ENCODE data around the gene CLIP1.
"Not testable (repeated sequence)": the region's sequence is repeated elsewhere in the genome, so short reads cannot be mapped to it uniquely, and the experiment has no call there.

CLIP1 gene

GRCh38 chr12:122467983-122468382 lies 45.5 kb upstream of the CLIP1 start:
- Histone ChIP-seq H3K9ac (ENCODE audit: low read length) (no peak overlapping the region), H3K36me3 (replicated peaks; ENCODE audit: low read depth, low read length) (peaks cover 10% of the 10 kb centered on the region), H3K4me1 (ENCODE audit: low read length) (no peaks in the 10 kb centered on the region), H3K27ac (ENCODE audit: low read length) (no peak overlapping the region), H3K27me3 (ENCODE audit: low read depth, low read length) (no peaks in the 10 kb centered on the region), H3K79me2 (ENCODE audit: low read length) (no peaks in the 10 kb centered on the region), H3K9me3 (ENCODE audit: insufficient read depth, low read length) (no peaks in the 10 kb centered on the region), H4K20me1 (ENCODE audit: insufficient read depth, low read length) (no peaks in the 10 kb centered on the region), H3K4me2 (ENCODE audit: low read length) (no peak overlapping the region), H2AFZ (ENCODE audit: low read depth, low read length) (no peak overlapping the region), H3K4me3 (ENCODE audit: low read length) (no peak overlapping the region)
- TF ChIP-seq, protein P1, sequence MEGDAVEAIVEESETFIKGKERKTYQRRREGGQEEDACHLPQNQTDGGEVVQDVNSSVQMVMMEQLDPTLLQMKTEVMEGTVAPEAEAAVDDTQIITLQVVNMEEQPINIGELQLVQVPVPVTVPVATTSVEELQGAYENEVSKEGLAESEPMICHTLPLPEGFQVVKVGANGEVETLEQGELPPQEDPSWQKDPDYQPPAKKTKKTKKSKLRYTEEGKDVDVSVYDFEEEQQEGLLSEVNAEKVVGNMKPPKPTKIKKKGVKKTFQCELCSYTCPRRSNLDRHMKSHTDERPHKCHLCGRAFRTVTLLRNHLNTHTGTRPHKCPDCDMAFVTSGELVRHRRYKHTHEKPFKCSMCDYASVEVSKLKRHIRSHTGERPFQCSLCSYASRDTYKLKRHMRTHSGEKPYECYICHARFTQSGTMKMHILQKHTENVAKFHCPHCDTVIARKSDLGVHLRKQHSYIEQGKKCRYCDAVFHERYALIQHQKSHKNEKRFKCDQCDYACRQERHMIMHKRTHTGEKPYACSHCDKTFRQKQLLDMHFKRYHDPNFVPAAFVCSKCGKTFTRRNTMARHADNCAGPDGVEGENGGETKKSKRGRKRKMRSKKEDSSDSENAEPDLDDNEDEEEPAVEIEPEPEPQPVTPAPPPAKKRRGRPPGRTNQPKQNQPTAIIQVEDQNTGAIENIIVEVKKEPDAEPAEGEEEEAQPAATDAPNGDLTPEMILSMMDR (IDR thresholded peaks at IDR 0.05; ENCODE audit: low read depth, low read length) = no peak
- TF ChIP-seq EZH2phosphoT487 (IDR thresholded peaks at IDR 0.05; ENCODE audit: low read depth) = no peak

GRCh38 chr12:122464317-122465042 lies 42.0 kb upstream of the CLIP1 start:
- not testable (repeated sequence) for H3K4me2 ChIP-seq (ENCODE audit: low read length); H3K27me3 ChIP-seq (ENCODE audit: low read depth, low read length); H3K9me3 ChIP-seq (ENCODE audit: insufficient read depth, low read length); H3K4me1 ChIP-seq (ENCODE audit: low read length); H3K27ac ChIP-seq (ENCODE audit: low read length); H2AFZ ChIP-seq (ENCODE audit: low read depth, low read length); H3K36me3 ChIP-seq (replicated peaks; ENCODE audit: low read depth, low read length); H3K4me3 ChIP-seq (ENCODE audit: low read length); H4K20me1 ChIP-seq (ENCODE audit: insufficient read depth, low read length); H3K9ac ChIP-seq (ENCODE audit: low read length); H3K79me2 ChIP-seq (ENCODE audit: low read length)

DNA sequence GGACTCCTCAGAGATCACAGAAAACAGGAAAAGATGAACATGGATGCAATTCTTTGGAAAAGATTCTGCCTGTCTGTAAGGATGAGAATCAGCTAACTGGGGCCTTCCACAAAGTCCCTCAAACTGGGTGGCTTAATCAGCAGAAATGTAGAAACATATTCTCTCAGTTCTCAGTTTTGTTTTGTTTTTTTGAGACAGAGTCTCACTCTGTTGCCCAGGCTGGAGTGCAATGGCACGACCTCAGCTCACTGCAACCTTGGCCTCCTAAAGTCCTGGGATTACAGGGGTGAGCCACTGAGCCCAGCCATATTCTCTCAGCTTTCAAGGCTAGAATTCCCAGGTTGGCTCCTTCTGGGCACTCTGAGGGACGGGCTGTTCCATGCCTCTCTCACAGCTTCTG lies 38.2 kb upstream of the CLIP1 start:
- no peaks in the 10 kb centered on the region for H3K27me3 ChIP-seq (ENCODE audit: low read depth, low read length)
- no peak overlapping the region for H3K4me2 ChIP-seq (ENCODE audit: low read length)
- no peaks in the 10 kb centered on the region for H3K36me3 ChIP-seq (replicated peaks; ENCODE audit: low read depth, low read length)
- H4K20me1 ChIP-seq (ENCODE audit: insufficient read depth, low read length) = no peaks in the 10 kb centered on the region
- no peaks in the 10 kb centered on the region for H3K9me3 ChIP-seq (ENCODE audit: insufficient read depth, low read length)
- H3K79me2 ChIP-seq (ENCODE audit: low read length) = no peaks in the 10 kb centered on the region
- no peak for TF ChIP-seq EZH2phosphoT487 (IDR thresholded peaks at IDR 0.05; ENCODE audit: low read depth)
- TF ChIP-seq, protein P1 (IDR thresholded peaks at IDR 0.05; ENCODE audit: low read depth, low read length) = no peak
- no peak overlapping the region for H2AFZ ChIP-seq (ENCODE audit: low read depth, low read length)
- H3K4me3 ChIP-seq (ENCODE audit: low read length) = no peak overlapping the region
- H3K9ac ChIP-seq (ENCODE audit: low read length) = no peak overlapping the region
- H3K27ac ChIP-seq (ENCODE audit: low read length) = no peak overlapping the region
- peaks cover 6% of the 10 kb centered on the region for H3K4me1 ChIP-seq (ENCODE audit: low read length)

GRCh38 chr12:122460061-122460460 lies 37.6 kb upstream of the CLIP1 start:
- Histone ChIP-seq H3K36me3 (replicated peaks; ENCODE audit: low read depth, low read length) (no peaks in the 10 kb centered on the region), H3K9ac (ENCODE audit: low read length) (no peak overlapping the region), H3K4me1 (ENCODE audit: low read length) (peaks cover 6% of the 10 kb centered on the region), H3K27me3 (ENCODE audit: low read depth, low read length) (no peaks in the 10 kb centered on the region), H3K9me3 (ENCODE audit: insufficient read depth, low read length) (no peaks in the 10 kb centered on the region), H3K4me3 (ENCODE audit: low read length) (no peak overlapping the region), H3K27ac (ENCODE audit: low read length) (no peak overlapping the region), H4K20me1 (ENCODE audit: insufficient read depth, low read length) (no peaks in the 10 kb centered on the region), H2AFZ (ENCODE audit: low read depth, low read length) (no peak overlapping the region), H3K4me2 (ENCODE audit: low read length) (no peak overlapping the region), H3K79me2 (ENCODE audit: low read length) (no peaks in the 10 kb centered on the region)
- TF ChIP-seq EZH2phosphoT487 (IDR thresholded peaks at IDR 0.05; ENCODE audit: low read depth) = no peak
- TF ChIP-seq, protein P1 (IDR thresholded peaks at IDR 0.05; ENCODE audit: low read depth, low read length) = no peak
